HG03060 (cell line): ENCODE data around the gene RPL9.
A peak's percentile ranks its signal among the peaks of the same experiment; 100 is the strongest.
"Not testable (repeated sequence)": the region's sequence is repeated elsewhere in the genome, so short reads cannot be mapped to it uniquely, and the experiment has no call there.

Source experiments
- ATAC-seq: cut with Tn5 transposase; IDR thresholded peaks from one replicate; pipeline ENCODE4 v1.9.1; 2021; ENCODE audit warnings: low read depth, moderate number of reproducible peaks; ENCODE audit not compliant: unreplicated experiment

The RPL9 gene

GRCh38 chr4:39458505-39459300 lies at the start of gene RPL9, which contains the start of gene LIAS:
RPL9 (minus strand) TSS chr4:39458922; CDS start chr4:39458439, 483 bp downstream.
LIAS (plus strand) TSS chr4:39459056; CDS start chr4:39459118, 62 bp downstream.
- ATAC-seq: peak; percentile 88

GRCh38 chr4:39505581-39505980 lies 46.9 kb upstream of the RPL9 start:
- no peak for ATAC-seq

- no peak for ATAC-seq
Measured at GRCh38 chr4:39504538-39504937, 45.8 kb upstream of the RPL9 start.

- ATAC-seq: not testable (repeated sequence)
Measured at GRCh38 chr4:39502664-39503035, 43.9 kb upstream of the RPL9 start.

GRCh38 chr4:39502019-39502663 lies 43.4 kb upstream of the RPL9 start:
- no peak for ATAC-seq

- no peak for ATAC-seq
Measured at GRCh38 chr4:39498727-39499020, 40.0 kb upstream of the RPL9 start.

- no peak for ATAC-seq
Measured at GRCh38 chr4:39497909-39498726, 39.4 kb upstream of the RPL9 start.

GRCh38 chr4:39495446-39496213 lies 36.9 kb upstream of the RPL9 start:
- ATAC-seq: no peak

- ATAC-seq: no peak
Measured at GRCh38 chr4:39494354-39494753, 35.6 kb upstream of the RPL9 start.

- ATAC-seq: no peak
Measured at GRCh38 chr4:39490322-39490721, 31.6 kb upstream of the RPL9 start.

GRCh38 chr4:39486221-39486804 lies 27.6 kb upstream of the RPL9 start:
- no peak for ATAC-seq

- ATAC-seq: no peak
Measured at GRCh38 chr4:39484582-39485272, 26.0 kb upstream of the RPL9 start.

- ATAC-seq: no peak
Measured at GRCh38 chr4:39480902-39481695, 22.4 kb upstream of the RPL9 start.

GRCh38 chr4:39480251-39480650 lies 21.5 kb upstream of the RPL9 start:
- ATAC-seq: no peak

- ATAC-seq: no peak
Measured at GRCh38 chr4:39476187-39476895, 17.6 kb upstream of the RPL9 start.

- ATAC-seq: no peak
Measured at GRCh38 chr4:39472396-39472795, 13.7 kb upstream of the RPL9 start.

GRCh38 chr4:39470402-39470801 lies 11.7 kb upstream of the RPL9 start:
- no peak for ATAC-seq

GRCh38 chr4:39469429-39470077 lies 10.8 kb upstream of the RPL9 start:
- ATAC-seq: peak; percentile 91
